Right lobe of liver (tissue), 4 donors: Measurements from ENCODE around the gene TIAM2.

ENCODE experiments used
- CTCF ChIP-seq, 4 donors: fragments of 200-600 bp in 3 of 4; fragments of 450-650 bp in 1 of 4; IDR thresholded peaks; one replicate each; pipeline versions ENCODE4 v1.5.1 to v1.8.0; 2016 to 2022; ENCODE audit warnings: antibody characterized with exemption in 4 of 4, mild to moderate bottlenecking in 2 of 4
- POLR2A ChIP-seq: fragments of 450-650 bp; IDR thresholded peaks from one replicate; pipeline ENCODE4 v1.6.1; 2017; ENCODE audit warnings: antibody characterized with exemption, mild to moderate bottlenecking
- donor health status: DM: no; HTN: no; CAD: no.
- donor health status: DM: no; HTN: no; CAD: no.
- donor health status: DM: no; HTN: yes; CAD: no.

GRCh38 chr6:155115893-155116570 is 120.9 kb downstream of the TIAM2 start:
- TF ChIP-seq CTCF (IDR thresholded peaks at IDR 0.05) = no peak
- TF ChIP-seq POLR2A = no peak
